SK-N-SH (cell line): ENCODE results near the gene GPC5.

Experiments
- CTCF ChIP-seq: fragments of 200-600 bp; sonication (generic); IDR thresholded peaks from 2 replicates; pipeline ENCODE4 v1.6.1; 2017; ENCODE audit warnings: antibody characterized with exemption, mild to moderate bottlenecking, moderate library complexity
- FOXM1 ChIP-seq: IDR thresholded peaks from 2 replicates; pipeline ENCODE4 v1.4.0; 2012; ENCODE audit warnings: low read depth, mild to moderate bottlenecking
- JUND ChIP-seq: IDR thresholded peaks from 2 replicates; pipeline ENCODE4 v1.4.0; 2012
- PBX3 ChIP-seq: IDR thresholded peaks from 2 replicates; pipeline ENCODE4; 2012
- TEAD4 ChIP-seq: IDR thresholded peaks from 2 replicates; pipeline ENCODE4 v1.4.0; 2012; ENCODE audit warnings: mild to moderate bottlenecking, borderline replicate concordance; ENCODE audit not compliant: insufficient read depth
- USF1 ChIP-seq: IDR thresholded peaks from 2 replicates; pipeline ENCODE4 v1.4.0; 2012; ENCODE audit warnings: low read depth, borderline replicate concordance

- TF ChIP-seq TEAD4 = no peak
- TF ChIP-seq FOXM1 = no peak
- TF ChIP-seq PBX3 = no peak
- no peak for TF ChIP-seq USF1
- TF ChIP-seq CTCF = no peak
- no peak for TF ChIP-seq JUND
Observed at GRCh38 chr13:92256211-92256610, 857.8 kb downstream of the GPC5 start.
